IPS-20b (cell line): Measurements from ENCODE around the gene DNAJB8.

Experiments
- H3K27ac ChIP-seq: one replicate; pipeline ENCODE4 v1.5.1; 2013; ENCODE audit warnings: low read length
- H3K27me3 ChIP-seq: 2 replicates; pipeline ENCODE4 v1.6.1; 2013; ENCODE audit warnings: mild to moderate bottlenecking, low read length, inconsistent platforms; ENCODE audit not compliant: insufficient read depth
- H3K36me3 ChIP-seq: 2 replicates; pipeline ENCODE4 v1.6.1; 2013; ENCODE audit warnings: low read depth, mild to moderate bottlenecking, inconsistent platforms, low read length, moderate library complexity; ENCODE audit not compliant: insufficient read depth
- H3K4me1 ChIP-seq: 2 replicates; pipeline ENCODE4 v1.6.1; 2013; ENCODE audit warnings: mild to moderate bottlenecking, control low read depth, inconsistent platforms, low read length, moderate library complexity; ENCODE audit not compliant: insufficient read depth
- H3K4me3 ChIP-seq: 2 replicates; pipeline ENCODE4 v1.5.1; 2013; ENCODE audit warnings: mild to moderate bottlenecking, low read length, inconsistent platforms
- H3K9ac ChIP-seq: 2 replicates; pipeline ENCODE4 v1.6.1; 2013; ENCODE audit warnings: low read depth, mild to moderate bottlenecking, inconsistent platforms, low read length, moderate library complexity
- H3K9me3 ChIP-seq: 2 replicates; pipeline ENCODE4 v1.6.1; 2013; ENCODE audit warnings: mild to moderate bottlenecking, low read depth, low read length, inconsistent platforms; ENCODE audit not compliant: insufficient read depth

The DNAJB8 gene

GRCh38 chr3:128449111-128449638, 17.5 kb downstream of the DNAJB8 start:
- no peak overlapping the region for H3K4me3 ChIP-seq
- H3K27ac ChIP-seq: no peak overlapping the region
- no peak overlapping the region for H3K9ac ChIP-seq
- H3K27me3 ChIP-seq: peaks cover 16% of the 10 kb centered on the region
- H3K36me3 ChIP-seq: no peaks in the 10 kb centered on the region
- H3K4me1 ChIP-seq: no peaks in the 10 kb centered on the region
- no peaks in the 10 kb centered on the region for H3K9me3 ChIP-seq

GRCh38 chr3:128448491-128448890, 18.2 kb downstream of the DNAJB8 start:
- H3K36me3 ChIP-seq: no peaks in the 10 kb centered on the region
- no peaks in the 10 kb centered on the region for H3K4me1 ChIP-seq
- no peaks in the 10 kb centered on the region for H3K9me3 ChIP-seq
- no peak overlapping the region for H3K27ac ChIP-seq
- H3K27me3 ChIP-seq: peaks cover 22% of the 10 kb centered on the region
- H3K4me3 ChIP-seq: no peak overlapping the region
- H3K9ac ChIP-seq: no peak overlapping the region

- no peak overlapping the region for H3K9ac ChIP-seq
- H3K36me3 ChIP-seq: no peaks in the 10 kb centered on the region
- no peaks in the 10 kb centered on the region for H3K4me1 ChIP-seq
- H3K9me3 ChIP-seq: no peaks in the 10 kb centered on the region
- no peak overlapping the region for H3K27ac ChIP-seq
- H3K4me3 ChIP-seq: no peak overlapping the region
- H3K27me3 ChIP-seq: peaks cover 22% of the 10 kb centered on the region
Measured at GRCh38 chr3:128447561-128448013, 19.1 kb downstream of the DNAJB8 start.

GRCh38 chr3:128446821-128447220, 19.9 kb downstream of the DNAJB8 start:
- no peaks in the 10 kb centered on the region for H3K4me1 ChIP-seq
- peaks cover 22% of the 10 kb centered on the region for H3K27me3 ChIP-seq
- H3K9ac ChIP-seq: no peak overlapping the region

GRCh38 chr3:128445357-128445756, 21.3 kb downstream of the DNAJB8 start:
- H3K4me1 ChIP-seq: no peaks in the 10 kb centered on the region

More at GRCh38 chr3:128446821-128447220, 19.9 kb downstream of the DNAJB8 start:
- H3K36me3 ChIP-seq: no peaks in the 10 kb centered on the region
- no peaks in the 10 kb centered on the region for H3K9me3 ChIP-seq
- no peak overlapping the region for H3K4me3 ChIP-seq
- no peak overlapping the region for H3K27ac ChIP-seq

GRCh38 chr3:128443771-128444170, 22.9 kb downstream of the DNAJB8 start:
- Histone ChIP-seq H3K9ac (no peak overlapping the region), H3K9me3 (no peaks in the 10 kb centered on the region), H3K27me3 (peaks cover 48% of the 10 kb centered on the region), H3K27ac (no peak overlapping the region), H3K36me3 (no peaks in the 10 kb centered on the region), H3K4me3 (no peak overlapping the region), H3K4me1 (no peaks in the 10 kb centered on the region)

More at GRCh38 chr3:128445357-128445756, 21.3 kb downstream of the DNAJB8 start:
- Histone ChIP-seq H3K9ac (no peak overlapping the region), H3K4me3 (no peak overlapping the region), H3K9me3 (no peaks in the 10 kb centered on the region), H3K36me3 (no peaks in the 10 kb centered on the region), H3K27ac (no peak overlapping the region), H3K27me3 (peaks cover 34% of the 10 kb centered on the region)

GRCh38 chr3:128442949-128443348, 23.7 kb downstream of the DNAJB8 start:
- H3K9me3 ChIP-seq: no peaks in the 10 kb centered on the region
- no peaks in the 10 kb centered on the region for H3K36me3 ChIP-seq
- H3K4me1 ChIP-seq: no peaks in the 10 kb centered on the region
- H3K9ac ChIP-seq: no peak overlapping the region
- H3K27me3 ChIP-seq: peaks cover 48% of the 10 kb centered on the region
- no peak overlapping the region for H3K4me3 ChIP-seq
- no peak overlapping the region for H3K27ac ChIP-seq

GRCh38 chr3:128442070-128442469, 24.6 kb downstream of the DNAJB8 start:
- Histone ChIP-seq H3K27me3 (peaks cover 41% of the 10 kb centered on the region), H3K9me3 (no peaks in the 10 kb centered on the region), H3K4me1 (no peaks in the 10 kb centered on the region), H3K36me3 (no peaks in the 10 kb centered on the region), H3K9ac (no peak overlapping the region), H3K27ac (no peak overlapping the region), H3K4me3 (no peak overlapping the region)

- Histone ChIP-seq H3K4me1 (no peaks in the 10 kb centered on the region; the same call in 1 of the 2 replicates), H3K4me3 (no peak overlapping the region), H3K9ac (no peak overlapping the region), H3K27me3 (peaks cover 51% of the 10 kb centered on the region), H3K27ac (no peak overlapping the region), H3K9me3 (no peaks in the 10 kb centered on the region), H3K36me3 (no peaks in the 10 kb centered on the region)
Measured at GRCh38 chr3:128439226-128439625, 27.5 kb downstream of the DNAJB8 start.

- Histone ChIP-seq H3K36me3 (no peaks in the 10 kb centered on the region), H3K4me3 (no peak overlapping the region), H3K27me3 (peaks cover 51% of the 10 kb centered on the region), H3K9me3 (no peaks in the 10 kb centered on the region), H3K9ac (no peak overlapping the region), H3K27ac (no peak overlapping the region), H3K4me1 (peaks cover 4% of the 10 kb centered on the region)
Measured at GRCh38 chr3:128438488-128439072, 28.1 kb downstream of the DNAJB8 start.

- no peaks in the 10 kb centered on the region for H3K9me3 ChIP-seq
- peaks cover 9% of the 10 kb centered on the region for H3K4me1 ChIP-seq
- peaks cover 67% of the 10 kb centered on the region for H3K27me3 ChIP-seq
- H3K36me3 ChIP-seq: no peaks in the 10 kb centered on the region
- H3K4me3 ChIP-seq: no peak overlapping the region
- H3K9ac ChIP-seq: no peak overlapping the region
- no peak overlapping the region for H3K27ac ChIP-seq
Measured at GRCh38 chr3:128436214-128436613, 30.5 kb downstream of the DNAJB8 start.

- Histone ChIP-seq H3K4me1 (peaks cover 9% of the 10 kb centered on the region), H3K9me3 (no peaks in the 10 kb centered on the region), H3K27ac (no peak overlapping the region), H3K36me3 (no peaks in the 10 kb centered on the region), H3K27me3 (peaks cover 68% of the 10 kb centered on the region), H3K4me3 (no peak overlapping the region), H3K9ac (no peak overlapping the region)
Measured at GRCh38 chr3:128435561-128435960, 31.1 kb downstream of the DNAJB8 start.
